ENCODE data around the gene DVL2. TPM values are rescaled to one million over a fixed set of nuclear protein-coding genes. Genes with fewer than 3 reads are reported as not detected.

DVL2 gene
- total and polyA plus RNA-seq, 2 experiments from 2014 or later: 19.5 to 41.2 TPM

DNA sequence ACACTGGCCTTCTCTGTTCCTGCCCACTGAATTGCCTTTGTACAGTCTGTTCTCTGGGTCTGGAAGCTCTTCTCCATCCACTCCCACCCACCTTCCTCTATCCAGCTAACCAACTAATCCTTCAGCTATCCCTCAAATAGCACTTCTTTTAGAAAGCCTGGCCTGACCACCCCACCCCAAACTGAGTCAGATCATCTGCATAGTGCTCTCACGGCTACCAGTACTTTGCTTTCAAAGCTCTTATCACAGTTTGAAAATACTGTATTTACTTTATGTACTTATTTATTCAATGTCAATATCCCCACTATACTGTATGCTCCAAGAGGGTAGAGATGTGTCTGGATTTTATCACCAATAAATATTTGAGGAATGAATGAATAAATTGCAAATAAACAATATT, 32.5 kb upstream of the DVL2 start:
- Histone ChIP-seq H3K27me3 (replicated peaks; ENCODE audit: insufficient read depth) (no peaks in the 10 kb centered on the region), H4K20me1 (ENCODE audit: insufficient read depth) (no peaks in the 10 kb centered on the region), H3K9ac (no peak overlapping the region), H3K9me3 (ENCODE audit: low read depth) (no peaks in the 10 kb centered on the region), H3K27ac (peak overlapping the region; percentile 52), H3K79me2 (ENCODE audit: insufficient read depth) (no peaks in the 10 kb centered on the region), H3K4me1 (ENCODE audit: insufficient read depth) (peaks cover 12% of the 10 kb centered on the region), H3K4me2 (ENCODE audit: unreplicated experiment) (no peak overlapping the region), H3F3A (ENCODE audit: insufficient read depth) (peaks cover 16% of the 10 kb centered on the region), H3K9me2 (ENCODE audit: insufficient read depth) (no peaks in the 10 kb centered on the region), H3K4me3 (no peak overlapping the region), H2AFZ (no peak overlapping the region), H3K36me3 (ENCODE audit: low read depth) (no peaks in the 10 kb centered on the region)
- in situ Hi-C loops (cut with MboI): no loop called here
- TF ChIP-seq EZH2 (IDR thresholded peaks at IDR 0.05; ENCODE audit: insufficient read depth, poor library complexity, severe bottlenecking) (no peak), EZH2phosphoT487 (IDR thresholded peaks at IDR 0.05; ENCODE audit: insufficient read depth, low read depth) (no peak)
- 54 to 59% methylated on average over 1 of the region's 1 CpG for WGBS, 2 experiments (ENCODE audit: low coverage in 1 of 2, low lambda C conversion rate in 2 of 2, missing lambda C conversion rate in 2 of 2)
- peak; percentile 61 for DNase-seq

DNA sequence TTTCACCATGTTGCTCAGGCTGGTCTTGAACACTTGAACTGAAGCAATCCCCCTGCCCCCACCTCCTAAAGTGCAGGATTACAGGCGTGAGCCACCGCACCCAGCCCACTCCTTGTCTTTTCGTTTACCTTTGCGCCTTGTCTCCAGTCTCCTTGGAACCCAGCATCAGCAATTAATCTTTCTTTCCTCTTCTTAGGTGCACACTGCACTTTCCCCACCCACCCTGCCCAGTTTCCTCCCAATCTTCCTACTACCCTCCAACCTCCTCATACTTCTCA, 29.4 kb upstream of the DVL2 start:
- H3K36me3 ChIP-seq (ENCODE audit: low read depth): peaks cover 3% of the 10 kb centered on the region; the same call in 1 of the 2 replicates
- H3K9me2 ChIP-seq (ENCODE audit: insufficient read depth): no peaks in the 10 kb centered on the region
- no peak overlapping the region for H3K9ac ChIP-seq
- DNase-seq: no peak
- no peaks in the 10 kb centered on the region for H4K20me1 ChIP-seq (ENCODE audit: insufficient read depth)
- H3K4me2 ChIP-seq (ENCODE audit: unreplicated experiment): no peak overlapping the region
- H3K27ac ChIP-seq: no peak overlapping the region
- no peaks in the 10 kb centered on the region for H3K9me3 ChIP-seq (ENCODE audit: low read depth)
- H3K27me3 ChIP-seq (replicated peaks; ENCODE audit: insufficient read depth): no peaks in the 10 kb centered on the region
- H3K4me3 ChIP-seq: no peak overlapping the region
- H3F3A ChIP-seq (ENCODE audit: insufficient read depth): peaks cover 20% of the 10 kb centered on the region
- WGBS, 2 experiments (ENCODE audit: low coverage in 1 of 2, low lambda C conversion rate in 2 of 2, missing lambda C conversion rate in 2 of 2): 77 to 81% methylated on average over 4 of the region's 4 CpGs
- H3K79me2 ChIP-seq (ENCODE audit: insufficient read depth): no peaks in the 10 kb centered on the region
- TF ChIP-seq EZH2phosphoT487 (IDR thresholded peaks at IDR 0.05; ENCODE audit: insufficient read depth, low read depth) (no peak), EZH2 (IDR thresholded peaks at IDR 0.05; ENCODE audit: insufficient read depth, poor library complexity, severe bottlenecking) (no peak)
- peaks cover 18% of the 10 kb centered on the region for H3K4me1 ChIP-seq (ENCODE audit: insufficient read depth)
- in situ Hi-C loops (cut with MboI): no loop called here
- H2AFZ ChIP-seq: peak overlapping the region; percentile 72; the same call in 1 of the 2 replicates

DNA sequence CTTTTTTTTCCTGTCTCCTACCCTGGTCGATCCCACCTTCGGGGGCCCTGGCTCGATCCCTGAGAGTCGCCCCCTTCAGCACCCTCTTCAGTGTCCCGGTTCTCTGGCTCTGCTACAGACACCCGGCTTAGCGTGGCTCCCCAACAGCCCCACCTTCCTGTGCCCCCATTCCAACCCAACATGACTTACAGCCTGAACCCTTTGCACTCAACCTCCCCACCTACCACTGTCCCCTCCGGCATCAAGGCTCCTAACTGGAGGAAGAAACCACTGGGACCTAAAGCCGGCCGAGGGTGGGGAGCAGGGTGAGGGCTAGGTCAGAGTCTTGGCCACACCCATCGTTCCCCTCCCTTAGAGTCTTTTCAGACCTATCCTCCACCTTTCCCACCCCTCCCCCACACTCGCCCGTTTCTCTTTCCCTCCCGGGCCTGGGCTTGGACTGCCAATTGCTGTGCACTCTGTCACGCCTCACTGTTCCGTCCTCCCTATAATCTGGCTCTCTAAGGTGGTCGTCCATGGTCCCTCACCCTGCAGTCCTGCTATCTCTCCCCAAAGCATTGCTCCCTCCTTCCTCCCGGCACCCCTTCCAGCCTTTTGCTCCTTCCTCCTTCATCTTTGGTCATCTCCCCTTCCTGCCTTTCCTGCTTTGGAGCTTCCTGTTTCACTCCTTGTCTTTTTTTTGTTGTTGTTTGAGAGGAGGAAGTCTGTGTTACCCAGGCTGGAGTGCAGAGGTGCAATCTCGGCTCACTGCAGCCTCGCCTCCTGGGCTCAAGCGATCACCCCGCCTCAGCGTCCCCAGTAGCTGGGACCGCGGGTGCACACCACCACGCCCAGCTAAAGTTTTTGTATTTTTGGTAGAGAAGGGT, 28.9 kb upstream of the DVL2 start:
- Histone ChIP-seq H2AFZ (peak overlapping the region; percentile 72), H3F3A (ENCODE audit: insufficient read depth) (peaks cover 25% of the 10 kb centered on the region), H3K4me3 (no peak overlapping the region; the same call in 1 of the 2 replicates), H3K79me2 (ENCODE audit: insufficient read depth) (no peaks in the 10 kb centered on the region), H3K27me3 (replicated peaks; ENCODE audit: insufficient read depth) (no peaks in the 10 kb centered on the region), H4K20me1 (ENCODE audit: insufficient read depth) (no peaks in the 10 kb centered on the region), H3K9ac (no peak overlapping the region), H3K4me1 (ENCODE audit: insufficient read depth) (peaks cover 19% of the 10 kb centered on the region), H3K27ac (no peak overlapping the region), H3K9me3 (ENCODE audit: low read depth) (no peaks in the 10 kb centered on the region), H3K4me2 (ENCODE audit: unreplicated experiment) (peak overlapping the region; percentile 38), H3K36me3 (ENCODE audit: low read depth) (peaks cover 7% of the 10 kb centered on the region; the same call in 1 of the 2 replicates), H3K9me2 (ENCODE audit: insufficient read depth) (no peaks in the 10 kb centered on the region)
- DNase-seq: no peak
- in situ Hi-C loops (cut with MboI): no loop called here
- TF ChIP-seq EZH2 (IDR thresholded peaks at IDR 0.05; ENCODE audit: insufficient read depth, poor library complexity, severe bottlenecking) (no peak), EZH2phosphoT487 (IDR thresholded peaks at IDR 0.05; ENCODE audit: insufficient read depth, low read depth) (no peak)
- WGBS, 2 experiments (ENCODE audit: low coverage in 1 of 2, low lambda C conversion rate in 2 of 2, missing lambda C conversion rate in 2 of 2): 16 to 21% methylated on average over 24 to 26 of the region's 26 CpGs

DNA sequence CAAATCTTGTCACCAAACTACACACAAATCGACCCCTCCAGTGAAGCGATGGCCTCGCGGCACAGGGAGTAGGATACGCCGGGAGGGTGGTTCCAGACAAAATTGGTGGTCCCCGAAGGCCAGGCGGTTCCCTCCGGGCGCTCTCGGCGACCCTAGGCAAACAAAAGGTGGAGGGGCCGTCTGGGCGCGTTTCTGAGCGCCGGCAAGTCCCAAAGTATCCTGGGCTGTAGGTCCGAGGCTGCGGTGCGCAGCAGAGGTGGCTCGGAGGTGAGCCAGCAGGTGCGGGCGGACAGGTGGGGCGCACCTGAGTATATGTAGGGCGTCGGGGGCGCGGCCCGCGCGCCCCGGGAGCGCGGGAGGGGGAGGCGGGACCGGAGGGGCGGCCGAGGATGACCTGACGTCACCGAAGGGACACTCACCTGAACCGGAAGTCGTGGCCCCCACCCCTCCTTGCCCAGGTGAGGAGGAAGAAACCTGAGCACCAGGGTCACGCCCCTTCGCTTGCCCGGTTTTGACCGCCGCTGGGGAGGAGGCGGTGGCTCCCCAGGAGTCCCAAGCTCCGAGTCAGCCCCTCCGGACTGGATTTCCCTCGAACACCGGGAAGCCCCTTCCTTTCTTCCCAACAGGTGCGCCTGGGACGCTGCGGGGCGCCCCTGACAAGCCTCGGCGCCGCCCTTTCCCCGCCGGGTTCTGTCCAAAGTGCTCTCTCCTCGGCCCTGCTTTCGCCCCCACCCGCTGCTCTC, 28.0 kb upstream of the DVL2 start, which contains the start of gene CLDN7:
Gene CLDN7, minus strand, starts transcription at position 287 of the 743 bp plus-strand sequence. CDS start 435 bp downstream, outside the sequence.
- H3K4me3 ChIP-seq: peak within 1 kb of the TSS; percentile 65
- H3F3A ChIP-seq (ENCODE audit: insufficient read depth): peaks cover 26% of the 10 kb centered on the region
- H3K27me3 ChIP-seq (replicated peaks; ENCODE audit: insufficient read depth): no peaks in the 10 kb centered on the region
- H3K27ac ChIP-seq: no peak within 1 kb of the TSS
- H3K4me1 ChIP-seq (ENCODE audit: insufficient read depth): peaks cover 19% of the 10 kb centered on the region
- H4K20me1 ChIP-seq (ENCODE audit: insufficient read depth): no peaks in the 10 kb centered on the region
- no peaks in the 10 kb centered on the region for H3K9me3 ChIP-seq (ENCODE audit: low read depth)
- H3K79me2 ChIP-seq (ENCODE audit: insufficient read depth): no peaks in the 10 kb centered on the region
- peak within 1 kb of the TSS; percentile 85 for H2AFZ ChIP-seq
- peaks cover 7% of the 10 kb centered on the region; the same call in 1 of the 2 replicates for H3K36me3 ChIP-seq (ENCODE audit: low read depth)
- in situ Hi-C loops (cut with MboI): no loop called here
- peak within 1 kb of the TSS; percentile 84 for H3K4me2 ChIP-seq (ENCODE audit: unreplicated experiment)
- no peak for DNase-seq
- WGBS, 2 experiments (ENCODE audit: low coverage in 1 of 2, low lambda C conversion rate in 2 of 2, missing lambda C conversion rate in 2 of 2): 13 to 14% methylated on average over 31 to 63 of the region's 64 CpGs
- H3K9me2 ChIP-seq (ENCODE audit: insufficient read depth): no peaks in the 10 kb centered on the region
- peak within 1 kb of the TSS; percentile 75 for H3K9ac ChIP-seq
- TF ChIP-seq EZH2 (IDR thresholded peaks at IDR 0.05; ENCODE audit: insufficient read depth, poor library complexity, severe bottlenecking) (no peak), EZH2phosphoT487 (IDR thresholded peaks at IDR 0.05; ENCODE audit: insufficient read depth, low read depth) (no peak)

Data from GM23248 (cell line).